Stimulated activated CD4-positive, alpha-beta T cell treated with anti-CD3 and anti-CD28 coated beads, Interleukin-4, amount 100 ng/mL, for 4 hours (primary cell): ENCODE results near the gene GIPC2.
"Not testable (repeated sequence)": the region's sequence is repeated elsewhere in the genome, so short reads cannot be mapped to it uniquely, and the experiment has no call there.

Source experiments
- DNase-seq, 2 experiments: peaks; one replicate each; pipeline ENCODE4 v3.0.0-alpha.2; 2020

GIPC2 gene

DNA sequence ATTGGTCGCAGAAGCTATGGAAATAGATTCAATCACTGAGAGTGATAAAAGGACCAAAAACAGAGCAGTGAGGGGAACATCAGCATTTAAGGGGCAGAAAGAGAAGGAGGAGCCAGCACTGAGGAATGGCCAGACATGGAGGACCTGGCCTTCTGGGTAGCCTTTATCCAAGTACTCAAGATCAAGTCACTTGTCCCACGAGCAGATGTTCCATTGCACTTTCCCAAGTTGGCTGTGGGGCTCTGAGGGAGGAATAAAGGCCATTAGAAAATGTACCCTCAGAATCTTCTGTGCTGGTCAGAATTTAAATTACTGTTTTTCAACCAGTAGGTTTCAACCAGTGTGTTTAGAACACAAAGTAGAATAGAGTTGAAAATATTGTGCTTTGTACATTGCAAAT lies 55.3 kb downstream of the GIPC2 start:
- no peak for DNase-seq

DNA sequence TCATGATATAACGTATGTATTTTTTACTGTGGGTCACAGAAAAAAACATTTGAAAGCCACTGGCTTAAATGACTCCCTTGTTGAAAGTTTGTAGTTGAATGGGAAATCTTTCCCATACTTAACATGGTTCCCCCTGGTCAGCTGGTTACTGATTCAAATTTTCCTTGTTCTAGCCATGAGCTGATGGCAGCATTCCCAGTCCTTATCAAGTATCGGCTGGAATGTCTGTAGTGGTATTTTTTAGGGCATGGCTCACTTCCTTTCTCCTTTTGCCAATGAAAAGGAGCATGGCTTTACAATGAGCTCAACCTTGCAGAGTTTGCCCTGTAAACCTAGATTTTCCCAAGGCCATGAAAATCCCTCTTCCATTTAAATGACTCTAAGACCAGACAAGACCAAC lies 55.7 kb downstream of the GIPC2 start:
- no peak for DNase-seq

DNA sequence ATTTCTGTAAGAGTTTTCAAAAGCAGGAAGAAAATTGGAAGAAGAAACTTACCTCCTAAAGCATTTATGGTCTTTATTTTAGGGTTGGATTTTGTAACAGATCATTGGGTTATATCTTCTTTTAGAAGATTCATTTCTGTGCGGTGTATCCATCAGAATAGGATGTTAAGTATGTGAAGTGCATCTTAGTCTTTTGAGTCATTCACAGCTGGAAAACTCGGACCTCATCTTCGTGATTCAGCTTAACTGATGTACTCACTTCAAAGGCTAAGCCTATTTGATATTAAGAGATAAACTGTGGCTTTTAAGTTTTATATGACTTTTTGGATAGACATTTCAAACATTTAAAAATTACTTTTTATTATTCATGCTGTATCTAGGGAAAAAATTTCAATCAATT lies 56.3 kb downstream of the GIPC2 start:
- DNase-seq, result no peak

DNA sequence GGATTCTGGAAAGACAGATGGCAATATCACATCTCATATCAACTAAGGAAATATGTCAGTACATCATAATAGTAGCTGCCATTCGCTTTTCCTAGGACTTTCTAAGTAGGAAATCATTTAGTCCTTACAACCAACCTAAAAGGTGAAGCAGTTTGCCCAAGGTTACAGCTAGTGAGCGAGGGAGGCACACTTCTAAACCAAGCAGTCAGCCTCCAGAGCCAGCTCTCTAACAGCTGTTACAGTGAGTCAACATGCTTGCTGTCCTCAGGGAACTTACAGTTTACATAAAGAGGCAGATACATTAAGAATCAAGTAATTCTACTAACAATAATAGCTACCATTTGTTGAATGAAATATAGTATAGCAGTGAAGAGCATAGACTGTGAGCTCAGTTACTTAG lies 57.1 kb downstream of the GIPC2 start:
- no peak for DNase-seq

DNA sequence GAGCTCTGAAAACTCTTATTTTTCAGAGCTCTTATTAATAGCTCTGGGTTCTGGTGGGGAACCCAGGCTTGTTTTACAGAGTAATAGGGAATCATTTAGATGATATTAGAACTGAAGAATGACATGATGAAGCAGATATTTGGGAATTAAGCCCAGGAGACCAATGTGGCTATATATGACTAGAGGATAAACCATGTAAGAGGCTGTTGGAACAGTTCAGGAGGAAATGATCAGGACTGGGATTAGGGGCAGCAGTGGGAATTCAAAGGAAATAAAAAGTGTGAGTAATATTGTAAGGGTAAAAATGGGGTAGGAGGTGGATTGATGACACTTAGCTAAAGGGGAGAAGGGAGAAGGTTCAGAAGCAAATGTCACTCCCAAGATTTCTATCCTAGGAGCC lies 58.6 kb downstream of the GIPC2 start:
- no peak for DNase-seq

DNA sequence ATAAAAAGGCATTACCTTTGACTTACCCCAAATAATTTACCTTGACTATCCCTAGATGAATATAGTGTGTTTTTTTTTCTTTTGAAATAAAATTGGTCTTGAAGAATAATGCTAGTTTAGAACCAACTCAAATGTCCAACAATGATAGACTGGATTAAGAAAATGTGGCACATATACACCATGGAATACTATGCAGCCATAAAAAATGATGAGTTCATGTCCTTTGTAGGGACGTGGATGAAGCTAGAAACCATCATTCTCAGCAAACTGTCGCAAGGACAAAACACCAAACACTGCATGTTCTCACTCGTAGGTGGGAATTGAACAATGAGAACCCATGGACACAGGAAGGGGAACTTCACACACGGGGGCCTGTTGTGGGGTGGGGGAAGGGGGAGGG lies 63.9 kb downstream of the GIPC2 start:
- not testable (repeated sequence) for DNase-seq

DNA sequence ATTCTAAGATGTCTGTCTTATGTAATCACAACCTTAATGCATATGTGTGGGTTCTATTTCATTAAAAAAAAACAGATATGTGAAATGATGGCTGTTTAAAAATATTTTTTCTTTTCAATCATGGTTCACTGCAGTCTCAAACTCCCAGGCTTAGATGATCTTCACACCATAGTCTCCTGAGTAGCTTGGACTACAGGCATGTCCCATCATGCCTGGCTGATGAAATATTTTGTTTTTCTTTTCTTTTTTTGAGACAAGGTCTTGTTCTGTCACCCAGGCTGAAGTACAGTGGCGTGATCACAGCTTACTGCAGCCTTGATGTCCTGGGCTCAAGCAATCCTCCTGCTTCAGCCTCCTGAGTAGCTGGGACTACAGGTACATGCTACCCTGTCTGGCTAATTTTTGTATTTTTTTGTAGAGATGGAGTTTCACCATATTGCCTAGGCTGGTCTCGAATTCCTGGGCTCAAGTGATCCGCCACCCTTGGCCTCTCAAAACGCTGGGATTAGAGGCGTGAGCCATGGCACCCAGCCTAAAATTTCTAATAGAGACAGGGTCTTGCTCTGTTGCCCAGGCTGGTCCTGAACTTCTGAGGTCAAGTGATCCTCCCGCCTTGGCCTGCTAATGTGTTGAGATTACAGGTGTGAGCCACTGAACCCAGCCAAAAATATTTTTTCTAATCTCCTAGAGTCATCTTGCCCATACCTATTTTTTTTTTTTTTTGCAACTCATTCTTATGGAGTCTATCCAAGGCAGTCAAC lies 67.6 kb downstream of the GIPC2 start:
- no peak for DNase-seq

DNA sequence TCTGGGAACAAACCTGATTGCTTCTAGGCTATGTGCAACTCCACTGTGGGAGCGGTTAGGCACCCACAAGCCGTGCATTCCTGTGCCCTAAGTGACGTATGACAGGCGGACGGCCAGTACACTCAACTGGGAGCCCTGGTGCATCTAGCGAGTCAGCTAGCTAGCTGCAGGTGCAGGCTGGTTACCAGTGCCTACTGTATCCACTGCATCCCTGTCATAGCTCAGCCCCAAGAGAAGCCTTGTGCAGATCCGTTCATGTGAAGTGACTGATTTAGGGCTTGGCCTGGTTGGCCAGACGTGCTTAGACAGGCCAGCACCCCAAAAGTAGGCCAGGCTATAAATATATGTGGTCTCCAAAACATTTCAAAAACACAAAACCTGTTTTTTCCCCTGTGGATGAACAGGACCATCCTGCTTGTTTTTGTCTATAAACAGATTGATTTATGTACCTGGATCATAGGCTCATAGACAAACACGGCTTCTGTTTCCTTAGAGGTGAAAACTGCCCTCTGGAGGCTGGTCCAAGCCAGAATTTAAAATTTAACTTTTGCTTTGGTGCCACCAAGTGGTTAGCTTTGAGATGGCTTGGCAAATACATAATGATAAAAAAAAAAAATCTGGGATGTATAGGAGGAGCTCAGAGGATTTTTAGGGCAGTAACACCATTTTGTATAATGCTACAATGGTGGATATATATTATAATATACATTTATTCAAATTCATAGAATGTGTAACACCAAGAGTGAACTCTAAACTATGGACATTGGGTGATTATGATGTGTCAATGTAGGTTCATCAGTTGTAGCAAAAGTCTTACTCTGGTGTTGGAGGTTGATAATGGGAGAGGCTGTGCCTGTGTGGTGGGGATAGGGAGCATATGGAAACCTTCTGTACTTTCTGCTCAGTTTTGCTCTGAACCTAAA lies 68.5 kb downstream of the GIPC2 start:
- DNase-seq, result peak; percentile 29 to 31

DNA sequence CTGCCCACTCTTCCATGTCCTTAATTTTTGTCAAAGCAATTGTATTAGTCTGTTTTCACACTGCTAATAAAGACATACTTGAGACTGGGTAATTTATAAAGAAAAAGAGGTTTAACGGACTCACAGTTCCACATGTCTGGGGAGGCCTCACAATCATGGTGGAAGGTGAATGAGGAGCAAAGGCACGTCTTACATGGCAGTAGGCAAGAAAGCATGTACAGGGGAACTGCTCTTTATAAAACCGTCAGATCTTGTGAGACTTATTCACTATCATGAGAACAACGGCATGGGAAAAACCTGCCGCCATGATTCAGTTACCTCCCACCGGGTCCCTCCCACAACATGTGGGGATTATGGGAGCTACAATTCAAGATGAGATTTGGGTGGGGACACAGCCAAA lies 74.7 kb downstream of the GIPC2 start:
- not testable (repeated sequence) for DNase-seq

DNA sequence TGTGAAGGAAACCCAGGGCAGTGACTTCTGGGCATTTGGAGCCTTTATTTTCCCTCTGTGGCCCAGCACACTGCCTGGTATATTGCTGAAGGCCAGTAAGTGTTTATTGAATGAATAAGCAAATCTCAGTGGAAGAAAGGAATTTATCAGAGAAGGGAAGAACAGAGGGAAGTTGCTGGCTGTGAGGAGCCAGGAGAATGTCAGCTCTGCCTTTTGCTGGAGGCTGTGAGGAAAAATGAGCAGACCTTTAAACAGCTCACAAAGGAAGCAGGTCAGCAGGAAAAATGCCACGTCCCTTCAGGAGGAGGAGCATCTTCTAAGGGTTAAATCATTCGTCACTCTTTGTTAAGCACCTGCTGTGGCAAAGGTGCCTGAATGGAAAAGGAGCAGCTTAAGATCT lies 75.9 kb downstream of the GIPC2 start:
- DNase-seq, result no peak

DNA sequence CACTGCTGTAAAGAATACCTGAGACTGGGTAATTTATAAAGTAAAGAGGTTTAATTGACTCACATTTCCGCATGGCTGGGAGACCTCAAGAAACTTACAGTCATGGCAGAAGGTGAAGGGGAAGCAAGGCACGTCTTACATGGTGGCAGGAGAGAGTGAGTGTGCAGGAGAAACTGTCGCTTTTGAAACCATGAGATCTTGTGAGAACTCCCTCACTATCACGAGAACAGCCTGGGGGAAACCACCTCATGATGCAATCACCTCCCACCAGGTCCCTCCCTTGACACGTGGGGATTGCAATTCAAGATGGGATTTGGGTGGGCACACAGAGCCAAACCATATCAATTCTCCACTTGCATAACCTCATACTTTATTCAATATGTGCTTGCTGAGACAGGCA lies 76.6 kb downstream of the GIPC2 start:
- DNase-seq, result no peak

DNA sequence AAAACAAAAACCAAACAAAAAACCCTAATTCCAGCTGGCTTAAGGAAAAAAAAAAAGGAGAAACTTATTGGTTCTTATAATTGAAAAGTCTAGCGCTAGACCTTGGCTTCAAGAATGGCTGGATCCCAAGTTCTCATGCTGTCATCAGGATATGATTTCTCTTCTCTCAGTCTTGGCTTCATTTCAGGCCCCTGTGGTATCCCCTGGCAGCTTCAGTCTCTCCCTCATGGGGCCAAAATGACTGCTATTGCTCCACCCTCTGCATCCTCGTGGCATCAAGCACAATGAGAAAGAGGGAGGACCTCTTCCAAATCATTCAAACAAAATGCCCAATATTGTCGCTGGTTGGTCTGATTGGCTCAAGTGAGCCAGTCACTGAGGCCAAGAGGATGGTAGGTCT lies 80.7 kb downstream of the GIPC2 start:
- DNase-seq, result no peak

DNA sequence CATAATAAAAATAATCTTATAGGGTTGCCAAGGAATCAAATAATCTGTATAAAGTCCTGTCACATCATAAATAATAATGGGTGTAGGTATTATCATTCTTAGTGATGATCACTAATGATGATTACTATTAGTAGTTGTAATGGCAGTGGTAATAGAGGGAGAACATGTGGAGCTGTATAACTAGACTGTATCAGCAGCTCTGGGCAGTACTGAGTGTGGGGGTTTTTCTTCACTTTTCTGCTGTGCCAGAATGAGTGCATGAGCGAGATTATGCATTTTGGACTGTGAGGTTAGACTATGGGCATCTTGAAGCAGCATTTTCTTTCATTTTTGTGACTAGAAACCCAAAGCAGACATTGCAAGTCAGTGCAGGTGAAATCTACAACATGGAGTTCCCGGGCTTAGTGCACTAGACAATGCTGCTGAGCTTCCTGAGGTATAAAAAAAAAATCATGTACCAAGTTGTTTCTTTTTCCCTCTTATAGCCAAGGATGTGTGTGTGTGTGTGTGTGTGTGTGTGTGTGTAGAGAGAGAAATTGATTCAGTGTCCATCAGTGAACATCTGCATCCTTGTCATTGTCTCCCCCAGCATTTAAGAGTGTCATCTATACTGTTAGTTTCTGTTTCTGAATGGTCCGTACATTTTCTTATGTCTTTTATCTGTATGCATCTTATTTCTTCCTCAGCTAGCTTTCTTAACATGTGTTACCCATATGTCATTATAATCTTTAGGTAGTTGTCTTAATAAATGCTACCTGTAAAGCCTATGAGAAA lies 86.6 kb downstream of the GIPC2 start:
- no peak for DNase-seq

DNA sequence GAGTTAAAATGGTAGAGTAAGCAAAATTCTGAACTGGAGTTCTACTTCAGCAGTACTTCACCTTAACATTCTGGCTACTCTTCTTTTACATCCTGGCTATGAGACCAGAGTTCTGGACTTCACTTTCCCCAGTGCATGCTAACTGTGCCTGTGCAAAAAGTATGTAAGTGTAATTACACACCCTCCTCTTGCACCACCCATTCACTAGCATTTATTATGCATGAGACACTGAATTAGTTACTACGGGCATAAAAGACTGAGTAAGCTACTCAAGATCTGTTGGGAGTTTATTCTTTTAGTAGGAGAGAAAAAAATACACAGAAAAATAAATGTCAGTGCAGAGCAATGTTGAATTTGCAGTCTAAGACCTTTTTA lies 87.2 kb downstream of the GIPC2 start:
- DNase-seq, result no peak

DNA sequence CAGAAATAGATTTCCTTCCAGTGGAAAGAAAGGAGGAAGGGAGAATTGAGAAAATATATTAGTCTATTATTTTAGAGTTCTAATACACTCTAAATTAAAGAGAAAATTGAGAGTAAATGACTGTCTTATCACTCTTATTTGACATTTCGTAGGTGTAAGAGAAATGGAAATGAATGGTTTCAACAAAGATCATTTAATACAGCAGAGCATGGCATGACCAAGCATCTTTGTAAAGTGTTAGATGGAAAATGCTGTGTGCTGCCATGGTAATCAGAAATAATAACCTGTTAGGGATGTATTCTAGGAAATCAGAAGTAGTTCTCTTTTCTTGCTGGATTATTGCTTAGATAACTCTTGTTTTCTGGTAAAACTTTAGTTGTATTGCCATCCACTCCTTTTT lies 90.9 kb downstream of the GIPC2 start:
- DNase-seq, result no peak

DNA sequence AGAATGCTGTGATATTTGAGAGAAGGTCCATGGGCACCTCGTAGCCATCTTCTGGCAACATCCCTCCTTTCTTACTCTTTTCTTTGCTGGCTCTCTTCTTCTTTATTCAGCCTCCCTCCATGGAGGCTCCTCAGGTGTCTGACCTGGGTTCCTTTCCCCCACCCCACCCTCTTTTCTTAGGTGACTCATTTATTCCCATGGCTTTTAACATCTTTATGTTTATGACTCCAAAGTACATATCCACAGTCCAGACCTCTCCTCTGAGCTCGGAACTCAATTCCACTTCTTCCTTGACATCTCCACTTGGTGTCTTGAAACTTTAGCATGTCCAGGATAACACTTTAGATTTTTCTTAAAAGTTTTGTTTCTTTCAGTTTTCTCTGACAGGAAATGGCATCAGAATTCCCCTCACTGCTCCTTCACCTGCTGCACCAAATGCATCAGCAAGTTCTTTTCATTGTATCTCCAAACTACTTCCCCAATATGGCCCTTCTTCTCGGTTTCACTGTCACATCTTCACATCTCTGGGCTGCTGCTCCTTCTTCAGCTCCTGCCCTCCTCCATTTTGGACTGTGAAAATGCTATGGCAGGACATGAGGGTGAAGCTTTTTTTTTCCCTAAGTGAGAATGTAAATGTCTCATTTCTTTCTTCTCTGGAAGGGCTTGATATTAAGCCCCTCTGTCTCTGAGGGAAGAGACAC lies 95.9 kb downstream of the GIPC2 start:
- DNase-seq, result no peak

DNA sequence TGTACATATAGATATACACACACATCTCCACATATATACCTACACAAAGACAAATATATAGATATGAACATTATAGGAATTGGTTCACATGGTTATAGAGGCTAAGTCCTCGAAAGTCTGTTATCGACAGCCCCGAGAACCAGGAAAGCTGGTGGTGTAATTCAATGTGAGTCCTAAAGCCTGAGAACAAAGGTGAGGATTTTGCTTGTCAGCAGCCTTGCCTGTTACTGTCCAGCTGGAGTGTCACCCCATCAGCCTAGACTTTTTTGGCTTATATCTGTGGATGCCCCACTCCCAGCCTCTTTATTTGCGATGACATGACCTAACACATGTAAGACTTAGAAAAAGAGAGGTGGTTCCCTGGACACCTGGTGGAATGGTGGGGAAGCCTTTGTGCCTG lies 97.0 kb downstream of the GIPC2 start:
- no peak for DNase-seq

DNA sequence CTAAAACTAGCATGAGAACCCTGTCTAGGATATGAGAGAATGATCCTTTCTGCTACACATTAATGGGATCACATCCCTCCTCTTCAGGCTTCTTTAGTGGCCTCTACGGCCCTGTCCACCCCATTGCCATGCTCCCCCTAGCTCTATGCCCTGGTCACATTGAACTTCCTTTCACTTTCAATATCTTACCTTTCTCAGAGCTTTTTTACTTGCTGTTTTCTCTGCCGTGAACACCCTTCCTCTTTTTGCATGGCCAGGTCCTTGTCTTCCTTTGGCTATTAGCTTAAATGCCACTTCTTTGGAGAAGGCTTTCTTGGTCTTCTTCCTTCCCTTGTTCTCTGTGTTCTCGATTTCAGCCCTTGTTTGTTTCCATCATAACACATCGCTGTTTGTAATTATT lies 97.4 kb downstream of the GIPC2 start:
- no peak for DNase-seq

DNA sequence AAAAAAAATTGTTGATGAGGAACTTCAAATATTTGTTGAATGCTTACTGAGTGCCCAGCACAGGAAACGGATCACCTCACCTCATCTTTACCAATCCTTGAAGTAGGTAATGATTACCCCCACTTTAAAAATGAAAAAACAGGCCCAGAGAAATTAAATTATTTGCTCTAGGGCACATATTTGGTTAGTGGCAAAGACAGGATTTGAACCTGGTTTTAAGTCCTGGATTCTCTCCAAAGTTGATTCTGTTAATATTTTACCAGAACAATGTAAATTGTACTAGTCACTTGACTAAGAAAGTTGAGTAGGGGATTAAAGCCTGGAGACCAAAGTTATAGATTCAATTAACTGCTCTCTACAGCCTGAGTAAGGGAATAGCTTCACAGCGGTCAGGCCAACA lies 97.9 kb downstream of the GIPC2 start:
- no peak for DNase-seq

DNA sequence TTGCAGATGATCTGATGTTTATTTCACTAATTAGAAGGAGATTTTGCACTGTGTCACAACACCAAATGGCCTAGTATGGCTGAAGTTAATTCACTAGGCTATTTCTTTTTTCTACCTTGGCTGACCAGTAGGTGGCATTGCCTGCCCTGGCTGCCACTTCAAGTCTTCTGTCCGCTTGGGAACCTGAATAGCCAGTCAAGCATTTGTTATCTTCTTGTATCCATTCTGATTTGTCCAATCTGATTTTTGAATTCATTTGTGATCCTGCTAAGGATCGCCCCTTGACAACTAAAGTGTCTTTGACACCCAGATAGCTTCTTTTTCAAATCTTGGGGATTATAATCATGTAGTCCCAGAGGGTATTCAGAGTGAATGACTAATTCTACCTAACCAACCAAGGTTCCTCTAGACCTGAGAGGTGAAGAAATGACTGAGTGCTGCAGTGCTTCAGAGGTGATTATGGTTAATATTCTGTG lies 99.4 kb downstream of the GIPC2 start:
- peak; percentile 4 to 17 for DNase-seq

DNA sequence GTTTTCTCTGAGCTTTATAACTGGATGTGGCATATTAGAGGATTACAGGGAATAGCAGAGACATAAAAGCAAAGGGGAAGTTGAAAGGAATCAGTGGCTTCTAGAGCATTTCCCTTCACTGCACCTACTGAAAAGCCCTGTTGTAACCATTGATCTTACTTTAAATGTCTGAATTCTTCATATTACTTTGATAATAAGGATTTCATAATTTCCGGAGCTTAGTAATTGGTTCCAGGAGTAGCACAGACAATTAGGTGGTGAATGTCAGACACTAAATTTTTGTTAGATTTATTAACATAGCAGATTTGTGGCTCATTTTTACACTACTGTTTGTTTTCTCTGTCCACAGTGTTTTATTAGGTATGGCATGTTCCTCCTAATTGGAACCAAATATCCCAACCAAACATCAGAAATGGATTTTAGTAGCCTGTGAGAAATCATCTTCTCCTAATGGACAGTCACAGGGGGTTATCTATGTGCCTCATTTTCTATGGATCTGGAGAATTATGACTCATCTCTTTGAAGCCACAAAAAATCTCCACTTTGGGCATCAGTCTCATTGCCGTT lies 100.5 kb downstream of the GIPC2 start:
- no peak for DNase-seq

DNA sequence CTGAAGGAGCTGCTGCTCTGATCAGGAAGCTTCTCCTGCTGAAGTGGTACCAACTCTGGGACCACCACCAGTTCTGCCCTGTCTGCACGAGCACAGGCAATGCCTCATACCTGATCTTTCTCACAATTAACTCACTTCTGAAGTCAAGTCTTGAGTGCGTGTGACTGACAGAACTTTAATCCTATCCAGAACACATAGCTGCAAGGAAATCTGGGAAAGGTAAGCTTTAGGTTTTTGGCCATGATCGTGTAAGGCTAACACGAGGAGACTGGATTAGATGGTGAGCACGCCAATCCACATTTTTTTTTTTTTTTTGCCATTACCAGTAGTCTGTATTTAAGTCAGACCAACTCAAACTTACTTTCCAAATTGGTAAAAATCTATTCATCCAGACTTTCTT lies 101.3 kb downstream of the GIPC2 start:
- no peak for DNase-seq
